Measurements from ENCODE around the gene SCN11A.

DNA sequence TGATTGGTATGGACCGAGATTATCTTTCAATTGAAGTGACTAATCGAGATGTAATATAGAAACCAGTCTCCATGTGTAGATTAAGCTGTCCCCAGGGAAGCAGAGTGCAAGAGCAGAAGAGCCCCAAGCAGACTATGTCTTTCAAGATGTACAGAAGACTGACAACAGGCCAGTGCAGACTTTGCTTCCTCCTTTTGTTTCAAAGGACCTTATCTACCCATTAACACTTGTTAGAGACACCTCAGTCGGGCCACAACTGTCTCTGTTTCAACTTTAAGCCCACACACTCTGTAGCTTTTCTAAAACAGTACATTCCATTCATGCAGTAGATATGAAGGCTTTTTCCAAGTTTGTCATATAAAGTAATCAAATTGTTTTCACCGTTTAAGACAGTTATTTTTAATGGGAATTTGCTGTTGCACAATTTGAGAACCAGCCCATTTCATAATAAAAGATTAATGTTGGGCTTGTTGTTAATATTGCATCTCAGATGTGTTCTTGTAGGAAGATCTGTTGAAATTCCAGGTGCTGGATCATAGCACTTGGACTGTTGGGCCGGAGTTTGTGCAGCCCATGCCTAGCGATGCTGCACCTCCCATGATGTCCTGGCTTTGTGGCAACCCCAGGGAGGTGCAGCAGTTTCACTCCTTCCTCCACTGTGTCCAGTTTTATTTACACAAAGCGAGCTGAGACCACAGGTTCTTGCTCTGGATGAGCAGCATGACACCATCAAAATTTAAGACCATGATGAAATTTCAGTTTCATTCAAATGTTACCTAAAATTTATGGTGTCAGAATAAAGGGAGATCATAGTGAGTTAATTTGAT is 43.3 kb upstream of the SCN11A start:
- TF ChIP-seq, protein P1, sequence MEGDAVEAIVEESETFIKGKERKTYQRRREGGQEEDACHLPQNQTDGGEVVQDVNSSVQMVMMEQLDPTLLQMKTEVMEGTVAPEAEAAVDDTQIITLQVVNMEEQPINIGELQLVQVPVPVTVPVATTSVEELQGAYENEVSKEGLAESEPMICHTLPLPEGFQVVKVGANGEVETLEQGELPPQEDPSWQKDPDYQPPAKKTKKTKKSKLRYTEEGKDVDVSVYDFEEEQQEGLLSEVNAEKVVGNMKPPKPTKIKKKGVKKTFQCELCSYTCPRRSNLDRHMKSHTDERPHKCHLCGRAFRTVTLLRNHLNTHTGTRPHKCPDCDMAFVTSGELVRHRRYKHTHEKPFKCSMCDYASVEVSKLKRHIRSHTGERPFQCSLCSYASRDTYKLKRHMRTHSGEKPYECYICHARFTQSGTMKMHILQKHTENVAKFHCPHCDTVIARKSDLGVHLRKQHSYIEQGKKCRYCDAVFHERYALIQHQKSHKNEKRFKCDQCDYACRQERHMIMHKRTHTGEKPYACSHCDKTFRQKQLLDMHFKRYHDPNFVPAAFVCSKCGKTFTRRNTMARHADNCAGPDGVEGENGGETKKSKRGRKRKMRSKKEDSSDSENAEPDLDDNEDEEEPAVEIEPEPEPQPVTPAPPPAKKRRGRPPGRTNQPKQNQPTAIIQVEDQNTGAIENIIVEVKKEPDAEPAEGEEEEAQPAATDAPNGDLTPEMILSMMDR (IDR thresholded peaks at IDR 0.05), result no peak
- TF ChIP-seq POLR2A (IDR thresholded peaks at IDR 0.05), result no peak

Data from tibial nerve (tissue), 3 donors.